Medulla oblongata (tissue), 1 donor: ENCODE data around the gene TPCN2.

Experiments
- DNase-seq: peaks from one replicate; pipeline ENCODE4 v3.0.0-alpha.2; 2015; ENCODE audit errors: extremely low spot score

Gene TPCN2

GRCh38 chr11:69165775-69166174, 117.0 kb downstream of the TPCN2 start:
- no peak for DNase-seq

GRCh38 chr11:69166218-69167115, 117.7 kb downstream of the TPCN2 start:
- DNase-seq = peak; percentile 20

DNA sequence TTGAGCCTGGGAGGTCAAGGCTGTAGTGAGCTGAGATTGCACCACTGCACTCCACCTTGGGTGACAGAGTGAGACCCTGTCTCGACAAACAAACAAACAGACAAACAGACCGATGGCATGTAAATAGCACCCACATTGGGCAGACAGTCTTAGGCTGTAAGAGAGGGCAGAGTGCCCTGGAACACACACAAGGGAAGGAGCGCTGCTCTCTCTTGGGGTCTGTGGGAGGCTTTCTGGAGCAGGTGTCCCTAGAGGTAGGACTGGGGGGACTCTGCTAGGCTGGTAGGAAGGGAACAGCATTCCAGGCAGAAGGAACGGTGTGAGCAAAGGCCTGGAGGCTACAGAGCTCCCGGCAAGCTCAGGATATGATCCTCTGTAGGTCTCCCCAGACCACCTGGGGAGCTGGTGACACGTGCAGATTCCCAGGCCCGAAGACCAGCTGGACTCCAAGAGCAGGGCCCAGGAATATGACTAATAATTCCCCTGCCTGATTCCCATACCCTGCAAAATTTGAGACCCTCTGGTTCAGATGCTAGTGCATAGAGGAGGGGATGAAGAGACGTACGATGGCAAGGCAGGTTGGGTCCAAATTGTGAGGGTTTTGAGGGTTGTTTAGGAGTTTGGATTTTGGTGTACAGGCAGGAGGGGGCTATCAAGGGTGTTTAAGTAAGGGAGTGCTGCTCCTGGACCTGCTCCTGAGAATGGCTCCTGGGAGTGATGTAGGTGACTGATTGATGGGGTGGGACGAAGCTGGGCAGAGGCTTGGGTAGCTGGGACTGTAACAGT, 118.6 kb downstream of the TPCN2 start:
- no peak for DNase-seq

DNA sequence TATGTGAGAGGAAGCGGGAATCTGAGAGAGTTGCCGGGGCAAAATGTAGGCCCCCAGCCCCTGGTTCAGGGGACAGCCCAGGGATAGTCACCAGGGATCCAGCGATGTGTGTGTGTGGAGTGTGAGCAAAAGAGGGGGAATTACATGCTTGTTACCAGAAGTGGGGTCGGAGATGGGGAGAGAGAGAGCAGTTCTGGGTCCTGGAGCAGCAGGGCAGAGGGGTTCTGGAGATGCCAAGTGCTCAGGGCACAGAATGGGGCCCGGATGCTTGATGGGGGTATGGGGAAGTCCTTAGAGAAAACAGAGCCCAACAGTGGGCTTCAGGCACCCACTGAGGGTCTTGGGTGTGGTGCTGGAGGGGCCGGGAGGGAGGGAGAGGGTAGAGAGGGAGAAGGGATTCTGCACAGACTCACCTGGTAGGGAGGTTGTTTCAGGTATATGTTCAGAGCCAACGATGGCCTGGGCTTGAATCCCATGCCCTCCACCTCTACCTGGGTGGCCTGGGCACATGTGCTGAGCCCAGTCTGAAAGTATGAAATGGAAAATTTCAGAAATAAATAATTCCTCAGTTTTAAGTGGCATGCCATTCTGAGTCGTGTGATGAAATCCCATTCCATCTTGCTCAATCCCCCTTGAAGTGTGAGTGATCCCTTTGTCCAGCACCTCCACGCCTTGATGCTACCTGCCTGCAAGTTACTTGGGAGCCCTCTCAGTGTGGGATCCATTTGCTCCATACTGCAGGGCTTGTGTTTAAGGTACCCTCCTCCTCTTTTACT, 119.4 kb downstream of the TPCN2 start:
- no peak for DNase-seq

DNA sequence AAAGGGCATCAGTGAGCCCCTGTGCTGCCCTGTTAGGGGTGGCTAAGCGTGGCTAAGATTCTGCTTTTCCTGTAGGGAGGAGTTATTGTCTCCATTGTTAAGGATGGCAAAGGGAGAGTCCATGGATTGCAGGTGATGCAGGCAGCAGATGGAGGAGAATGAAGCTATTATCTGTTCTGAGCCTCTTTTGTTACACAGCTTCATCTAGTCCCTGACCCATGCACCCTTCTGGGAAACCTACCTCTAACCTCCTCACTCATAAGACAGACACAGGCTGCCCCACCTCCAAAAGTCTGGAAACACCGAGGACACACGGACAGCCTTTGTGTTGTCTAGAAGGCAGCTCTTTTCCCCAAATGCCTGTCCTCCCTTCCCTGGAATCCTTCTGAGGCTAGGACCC, 120.7 kb downstream of the TPCN2 start:
- no peak for DNase-seq

DNA sequence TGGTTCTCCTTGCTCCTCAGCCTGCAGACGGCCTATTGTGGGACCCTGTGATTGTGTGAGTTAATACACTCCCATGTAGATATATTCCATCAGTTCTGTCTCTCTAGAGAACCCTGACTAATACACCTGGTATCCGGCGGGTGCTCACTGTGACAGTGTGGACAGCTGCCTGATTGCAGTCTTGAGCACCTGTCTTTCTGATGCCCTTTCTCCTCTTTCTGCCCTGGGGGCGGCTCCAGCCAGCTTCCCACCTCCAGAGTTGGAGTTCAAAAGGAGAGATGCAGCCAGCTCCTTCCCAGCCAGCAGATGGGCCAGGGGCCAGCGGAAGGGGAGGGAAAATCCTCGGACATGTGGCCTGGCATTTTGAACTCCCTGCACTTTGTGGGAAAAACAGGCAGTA, 122.0 kb downstream of the TPCN2 start:
- no peak for DNase-seq

DNA sequence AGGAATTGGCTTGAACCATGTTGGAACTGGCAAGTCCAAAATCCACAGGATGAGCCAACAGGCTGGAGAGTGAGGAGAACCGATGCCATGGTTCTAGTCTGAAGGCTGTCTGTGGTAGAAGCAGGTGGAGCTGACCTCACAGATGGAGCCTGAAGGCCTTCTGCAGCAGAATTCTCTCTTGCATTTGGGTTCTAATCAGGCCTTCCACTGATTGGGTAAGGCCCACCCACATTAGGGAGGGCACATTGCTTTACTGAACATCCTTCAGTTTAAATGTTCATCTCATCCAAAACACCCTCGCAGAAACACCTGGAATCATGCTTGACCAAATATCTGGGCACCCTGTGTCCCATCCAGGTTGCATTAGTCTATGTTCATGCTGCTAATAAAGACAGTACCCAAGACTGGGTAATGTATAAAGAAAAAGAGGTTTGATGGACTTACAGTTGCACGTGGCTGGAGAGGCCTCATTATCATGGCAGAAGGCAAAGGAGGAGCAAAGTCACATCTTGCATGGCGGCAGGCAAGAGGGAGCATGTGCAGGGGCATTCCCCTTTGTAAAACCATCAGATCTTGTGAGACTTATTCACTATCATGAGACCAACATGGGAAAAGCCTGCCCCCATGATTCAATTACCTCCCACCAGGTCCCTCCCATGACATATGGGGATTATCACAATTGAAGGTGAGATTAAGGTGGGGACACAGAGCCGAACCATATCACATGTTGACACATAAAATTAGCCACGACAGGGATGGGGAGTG, 122.9 kb downstream of the TPCN2 start:
- no peak for DNase-seq

DNA sequence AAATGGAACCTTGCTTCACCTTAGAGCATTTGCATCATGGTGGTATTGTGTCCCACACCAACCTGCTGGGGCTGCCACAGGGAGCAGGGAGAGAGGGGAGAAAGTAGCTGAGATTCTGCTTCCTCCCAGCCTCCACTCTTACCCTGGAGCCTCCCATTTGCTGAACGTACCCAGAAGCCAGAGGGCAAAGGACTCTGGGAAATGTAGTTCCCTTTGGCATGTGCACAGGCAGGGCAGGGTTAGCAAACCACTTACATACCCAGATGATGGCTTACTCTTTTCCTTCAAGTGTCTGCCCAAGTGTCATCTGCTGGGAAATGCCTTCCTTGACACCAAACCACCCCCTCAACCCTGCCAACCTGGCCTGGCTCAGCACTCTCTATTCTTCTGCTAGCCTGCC, 123.9 kb downstream of the TPCN2 start:
- no peak for DNase-seq

GRCh38 chr11:69173331-69173730, 124.6 kb downstream of the TPCN2 start:
- DNase-seq = no peak

- DNase-seq = no peak
Measured at GRCh38 chr11:69173925-69174581, 125.3 kb downstream of the TPCN2 start.

DNA sequence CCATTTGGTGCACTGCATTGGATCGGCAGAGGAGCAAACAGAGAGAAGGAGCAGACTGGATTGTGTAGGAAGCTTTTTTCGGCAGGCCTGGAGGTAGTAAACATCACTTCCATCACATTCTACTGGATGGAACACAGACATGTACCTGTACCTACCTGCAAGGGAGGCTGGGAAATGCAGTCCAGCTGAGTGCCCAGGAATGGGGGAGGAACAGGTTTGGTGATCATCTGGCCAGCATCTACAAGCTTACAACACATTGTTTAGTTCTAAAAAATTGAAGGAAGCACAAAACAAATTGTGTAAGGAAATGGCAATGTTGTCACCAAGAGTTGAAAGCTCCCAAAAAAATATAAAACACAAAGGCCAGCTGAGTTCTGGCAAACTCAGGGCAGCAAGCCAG, 126.1 kb downstream of the TPCN2 start:
- DNase-seq = no peak

DNA sequence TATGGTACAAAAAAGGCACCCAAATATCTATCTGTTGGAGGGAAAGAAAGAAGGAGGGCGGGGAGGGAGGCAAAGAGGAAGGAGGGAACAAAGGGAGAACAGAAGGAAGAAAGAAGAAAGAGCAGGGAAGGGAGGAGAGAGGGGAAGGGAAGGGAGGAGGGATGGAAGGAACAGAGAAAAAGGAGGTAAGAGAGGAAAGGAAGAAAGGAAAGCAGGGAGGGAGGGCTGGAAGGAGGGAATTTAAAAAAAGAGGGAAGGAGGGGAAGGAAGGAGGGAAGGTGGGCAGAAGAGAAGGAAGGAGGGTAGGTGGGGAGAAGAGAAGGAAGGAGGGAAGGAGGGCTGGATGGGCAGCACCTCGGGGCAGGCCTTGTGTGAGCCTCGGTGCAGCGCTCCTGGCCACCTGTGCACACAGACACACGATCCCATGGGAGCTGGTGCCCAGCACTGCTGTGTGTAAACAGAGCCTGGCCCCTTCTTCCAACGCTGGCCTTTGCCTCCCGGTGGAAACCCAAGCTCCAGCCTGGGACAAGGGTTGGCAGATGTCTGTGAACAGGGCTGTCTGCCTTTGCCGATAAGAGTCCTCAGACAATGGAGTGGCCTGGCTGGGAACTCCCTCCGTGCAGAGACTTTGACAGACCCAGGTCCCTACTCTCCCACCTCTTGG, 130.2 kb downstream of the TPCN2 start:
- DNase-seq = no peak

- DNase-seq = no peak
Measured at GRCh38 chr11:69180226-69180625, 131.5 kb downstream of the TPCN2 start.

DNA sequence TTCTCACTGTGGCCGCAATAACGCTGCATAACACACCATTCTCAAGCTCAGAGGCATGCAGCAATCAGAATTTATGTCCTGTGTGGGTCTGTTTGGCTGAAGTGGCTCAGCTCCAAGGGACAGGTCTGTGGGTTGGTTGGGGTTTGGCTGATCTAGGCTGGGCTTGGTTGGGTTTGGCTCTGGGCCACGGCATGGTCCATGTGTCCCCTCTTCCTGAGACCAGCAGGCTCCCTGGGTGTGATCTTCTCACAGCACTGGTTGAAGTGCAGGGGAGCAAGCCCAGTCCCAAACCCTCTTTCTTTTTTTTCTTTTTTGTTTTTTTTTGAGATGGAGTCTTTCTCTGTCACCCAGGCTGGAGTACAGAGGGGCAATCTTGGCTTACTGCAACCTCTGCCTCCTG, 132.0 kb downstream of the TPCN2 start:
- no peak for DNase-seq

GRCh38 chr11:69183613-69184012, 134.9 kb downstream of the TPCN2 start:
- DNase-seq = no peak
